Epithelial cell of esophagus (primary cell): Measurements from ENCODE around the gene ABCC4.

Source experiments
- DNase-seq: peaks from one replicate; pipeline ENCODE4 v3.0.0; 2010; ENCODE audit warnings: low read depth
- H3K4me3 ChIP-seq: 2 replicates; pipeline ENCODE4 v1.5.1; 2011; ENCODE audit warnings: mild to moderate bottlenecking, low read length, control low read depth
- TF ChIP-seq, protein P1 (sequence below): IDR thresholded peaks from 2 replicates; pipeline ENCODE4 v1.5.1; 2011; ENCODE audit warnings: low read depth, mild to moderate bottlenecking, low read length, control low read depth, inconsistent platforms; ENCODE audit not compliant: insufficient read depth; ENCODE audit errors: missing control alignments

The ABCC4 gene

DNA sequence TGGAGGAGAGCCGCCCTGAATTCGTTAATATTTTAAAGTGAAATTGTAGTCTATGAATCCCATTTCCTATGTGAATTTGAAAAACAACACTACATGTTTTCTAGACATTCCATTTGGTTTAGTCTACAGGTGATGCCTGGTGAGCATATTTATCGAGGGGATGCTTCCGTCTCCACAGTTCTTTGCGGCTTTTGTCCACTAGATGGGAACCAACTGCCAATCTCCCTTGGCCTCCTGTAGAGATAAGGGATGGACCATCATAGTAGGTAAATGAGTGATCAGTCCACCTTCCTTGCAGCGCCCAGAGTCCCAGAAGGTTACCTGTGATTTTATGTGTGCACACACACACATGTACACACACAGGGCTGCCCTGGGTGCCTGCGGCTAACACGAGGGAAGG is 299.1 kb downstream of the ABCC4 start:
- no peak overlapping the region for H3K4me3 ChIP-seq
- TF ChIP-seq, protein P1, sequence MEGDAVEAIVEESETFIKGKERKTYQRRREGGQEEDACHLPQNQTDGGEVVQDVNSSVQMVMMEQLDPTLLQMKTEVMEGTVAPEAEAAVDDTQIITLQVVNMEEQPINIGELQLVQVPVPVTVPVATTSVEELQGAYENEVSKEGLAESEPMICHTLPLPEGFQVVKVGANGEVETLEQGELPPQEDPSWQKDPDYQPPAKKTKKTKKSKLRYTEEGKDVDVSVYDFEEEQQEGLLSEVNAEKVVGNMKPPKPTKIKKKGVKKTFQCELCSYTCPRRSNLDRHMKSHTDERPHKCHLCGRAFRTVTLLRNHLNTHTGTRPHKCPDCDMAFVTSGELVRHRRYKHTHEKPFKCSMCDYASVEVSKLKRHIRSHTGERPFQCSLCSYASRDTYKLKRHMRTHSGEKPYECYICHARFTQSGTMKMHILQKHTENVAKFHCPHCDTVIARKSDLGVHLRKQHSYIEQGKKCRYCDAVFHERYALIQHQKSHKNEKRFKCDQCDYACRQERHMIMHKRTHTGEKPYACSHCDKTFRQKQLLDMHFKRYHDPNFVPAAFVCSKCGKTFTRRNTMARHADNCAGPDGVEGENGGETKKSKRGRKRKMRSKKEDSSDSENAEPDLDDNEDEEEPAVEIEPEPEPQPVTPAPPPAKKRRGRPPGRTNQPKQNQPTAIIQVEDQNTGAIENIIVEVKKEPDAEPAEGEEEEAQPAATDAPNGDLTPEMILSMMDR, result no peak
- no peak for DNase-seq

DNA sequence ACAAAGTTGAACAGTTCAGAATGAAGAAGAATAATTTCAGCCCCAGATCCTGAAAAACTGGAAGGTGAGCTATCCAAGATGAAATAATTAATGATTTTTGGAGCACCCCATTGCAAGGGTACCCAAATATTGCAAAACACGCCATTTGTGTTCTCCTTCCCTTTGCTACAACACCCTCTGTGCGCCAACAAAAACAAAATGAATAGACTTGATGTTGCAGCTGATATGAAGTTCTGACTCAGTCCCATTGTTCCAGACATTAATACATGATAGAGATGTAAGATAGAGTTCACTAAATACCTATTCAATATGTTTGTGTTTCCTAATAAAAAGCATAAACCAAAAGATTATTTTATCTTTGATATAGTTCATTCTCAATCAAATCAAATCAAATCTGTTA is 301.4 kb downstream of the ABCC4 start:
- TF ChIP-seq, protein P1, result no peak
- H3K4me3 ChIP-seq, result no peak overlapping the region
- DNase-seq, result peak; percentile 34

DNA sequence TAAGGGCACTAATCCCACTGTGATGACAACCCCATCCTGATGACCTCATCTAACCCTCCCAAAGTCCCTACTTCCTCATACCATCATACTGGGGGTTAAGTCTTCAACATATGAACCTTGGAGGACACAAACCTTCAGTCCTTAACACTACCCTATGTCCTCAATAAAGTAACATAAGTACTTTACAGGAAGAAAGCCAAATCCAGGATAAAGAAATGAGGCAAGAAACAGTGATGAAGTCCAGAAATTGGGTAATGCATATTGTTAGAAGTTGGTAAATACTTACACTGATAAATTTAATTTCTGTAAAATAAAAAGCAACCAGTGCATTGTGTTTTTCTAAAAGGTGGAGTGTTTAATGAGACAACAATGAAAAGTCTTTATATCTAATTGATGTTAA is 304.1 kb downstream of the ABCC4 start:
- TF ChIP-seq, protein P1, result no peak
- no peak for DNase-seq
- no peak overlapping the region for H3K4me3 ChIP-seq

DNA sequence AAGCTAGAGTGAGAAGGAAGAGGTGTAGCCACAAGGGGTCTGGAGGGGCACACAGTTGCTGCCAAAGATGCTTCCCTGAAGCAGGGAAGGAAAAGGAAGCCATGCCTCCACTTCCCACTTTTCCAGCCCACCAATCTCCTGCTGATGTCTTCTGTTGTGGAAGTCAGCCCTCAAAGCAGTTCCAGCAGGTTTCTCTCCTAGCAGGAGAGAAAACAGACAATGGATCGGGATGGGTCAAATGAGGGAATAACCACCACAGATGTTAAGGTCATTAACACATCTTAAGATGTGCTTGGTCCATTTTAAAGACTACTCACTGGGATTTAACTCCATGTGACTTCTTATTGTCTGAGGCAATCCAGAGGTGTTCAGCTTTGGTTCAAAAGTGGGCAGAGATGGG is 304.8 kb downstream of the ABCC4 start:
- H3K4me3 ChIP-seq, result no peak overlapping the region
- DNase-seq, result no peak
- TF ChIP-seq, protein P1, result no peak

DNA sequence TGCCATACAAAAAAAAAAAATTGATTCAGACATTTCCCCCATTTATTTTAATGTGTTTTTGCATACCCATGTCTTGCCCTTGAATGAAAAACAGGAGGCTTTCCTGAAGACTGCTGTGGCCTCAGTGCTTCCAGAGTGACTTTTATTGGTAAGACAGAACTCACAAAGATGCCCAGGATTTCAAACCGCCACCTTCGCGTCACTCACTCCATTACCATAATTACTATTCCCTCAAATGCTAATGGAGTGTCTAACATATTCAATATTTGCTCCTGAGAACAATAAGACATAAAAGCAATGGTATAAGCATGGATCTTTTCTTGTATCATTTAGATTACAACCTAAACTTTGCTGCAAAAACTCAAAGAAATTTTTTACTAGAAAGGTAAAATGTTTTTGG is 306.7 kb downstream of the ABCC4 start:
- no peak overlapping the region for H3K4me3 ChIP-seq
- TF ChIP-seq, protein P1, result no peak
- DNase-seq, result no peak

DNA sequence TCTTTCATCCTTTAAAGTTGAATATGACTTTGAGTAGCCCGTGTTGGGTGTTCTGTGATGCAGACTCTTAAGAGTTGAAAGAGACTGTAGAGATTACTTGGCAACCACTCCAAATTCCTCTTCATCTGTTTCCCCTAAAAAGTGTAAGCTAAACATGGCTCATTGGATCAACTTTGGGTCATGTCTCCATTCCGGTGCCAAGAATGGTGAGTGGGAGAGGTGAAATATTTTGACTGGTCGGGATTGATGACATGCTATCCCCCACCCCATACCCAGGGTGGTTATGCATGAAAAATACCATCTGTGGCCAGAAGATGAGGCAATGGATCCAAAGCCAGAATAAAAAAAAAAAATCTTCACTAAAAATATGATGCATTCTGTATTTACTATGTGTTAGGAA is 307.6 kb downstream of the ABCC4 start:
- TF ChIP-seq, protein P1, result no peak
- no peak for DNase-seq
- H3K4me3 ChIP-seq, result no peak overlapping the region

DNA sequence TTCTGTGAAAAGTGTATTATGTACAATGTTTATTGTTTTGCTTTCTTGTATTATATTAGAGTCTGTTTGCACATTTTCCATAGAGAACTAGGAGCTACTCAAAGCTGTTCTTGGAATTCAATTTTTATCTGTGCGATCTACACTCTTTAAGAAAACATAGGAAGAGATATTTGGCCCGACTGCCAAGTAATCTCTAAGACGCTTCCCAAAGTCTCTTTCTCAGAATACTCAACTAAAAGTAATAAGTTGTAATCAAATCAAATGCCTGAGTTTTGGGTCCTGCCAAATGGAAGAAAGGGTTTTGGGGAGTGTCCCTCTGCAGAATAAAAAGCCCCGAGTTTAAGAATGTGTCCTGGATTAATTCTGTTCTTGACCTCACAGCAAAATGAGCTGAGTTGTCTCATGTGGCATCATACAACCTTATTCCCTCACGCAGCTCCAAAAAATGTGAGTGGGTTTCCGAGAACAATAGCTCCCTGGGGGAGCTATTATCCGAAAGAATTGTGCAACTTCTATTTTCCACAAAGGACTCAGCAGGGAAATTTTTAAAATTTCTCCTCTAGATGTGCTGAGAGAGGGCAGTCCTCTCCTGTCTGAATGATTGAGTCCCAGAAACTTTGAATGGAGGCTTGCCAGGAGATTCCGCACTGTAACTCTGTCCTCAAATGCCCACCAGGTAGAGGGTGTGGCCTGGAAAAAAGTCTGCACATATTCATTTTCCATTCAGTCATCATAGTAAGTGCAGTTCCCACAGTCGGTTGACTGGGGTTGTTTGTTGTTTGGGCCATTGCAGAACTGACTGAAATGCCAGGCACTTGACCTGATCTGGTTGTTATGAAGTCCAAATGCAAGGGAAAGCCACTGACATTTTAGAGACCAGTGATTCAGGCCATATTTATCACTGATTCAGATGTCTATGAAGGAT is 309.0 kb downstream of the ABCC4 start:
- H3K4me3 ChIP-seq, result no peak overlapping the region
- TF ChIP-seq, protein P1, result no peak
- DNase-seq, result peak; percentile 33
